ENCODE data around the gene GLRX3.
"Not testable (repeated sequence)": the region's sequence is repeated elsewhere in the genome, so short reads cannot be mapped to it uniquely, and the experiment has no call there.

Gene GLRX3

DNA sequence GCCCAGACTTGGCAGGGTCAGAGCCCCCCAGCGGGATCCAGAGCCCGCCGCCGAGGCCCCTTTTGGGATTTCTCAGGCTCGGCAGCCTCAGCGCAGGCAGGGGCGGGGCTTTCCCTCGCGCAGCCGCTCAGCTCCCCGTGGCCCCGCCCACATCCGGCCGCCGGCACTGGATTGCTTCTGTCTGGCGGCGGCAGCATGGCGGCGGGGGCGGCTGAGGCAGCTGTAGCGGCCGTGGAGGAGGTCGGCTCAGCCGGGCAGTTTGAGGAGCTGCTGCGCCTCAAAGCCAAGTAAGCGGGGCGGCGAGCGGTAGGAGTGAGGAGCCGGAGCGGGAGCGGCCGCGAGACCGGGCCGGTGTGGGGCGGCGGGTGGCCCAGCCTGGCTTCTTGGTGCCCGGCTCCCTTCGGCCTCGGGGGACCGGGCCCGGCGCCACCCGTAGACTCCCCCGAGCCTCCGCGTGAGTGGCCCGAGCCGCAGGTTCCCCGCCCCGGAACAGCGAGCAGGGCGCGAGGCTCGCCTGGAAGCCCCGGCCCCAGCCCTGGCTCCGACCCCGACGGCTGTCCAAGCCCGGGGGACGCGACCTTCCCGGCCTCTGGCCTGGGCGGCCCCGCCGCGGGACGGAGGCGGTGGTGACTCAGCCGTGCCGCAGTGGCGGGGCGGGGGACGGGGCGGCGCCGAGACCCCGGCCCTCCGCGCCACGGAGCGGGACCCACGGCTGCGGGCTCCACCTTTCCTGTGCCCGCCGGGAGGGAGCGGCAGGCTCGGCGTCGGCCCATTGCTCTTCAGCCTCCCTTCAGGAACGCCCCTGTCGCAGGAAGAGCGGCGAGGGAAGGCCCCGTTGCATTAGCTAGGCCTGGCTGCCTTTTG is at the start of gene GLRX3:
TSS of gene GLRX3 (plus strand) at position 166 of the 864 bp plus-strand sequence. CDS start at position 196, 30 bp downstream.
- peak; percentile 83 for DNase-seq (ENCODE audit: low read depth)

DNA sequence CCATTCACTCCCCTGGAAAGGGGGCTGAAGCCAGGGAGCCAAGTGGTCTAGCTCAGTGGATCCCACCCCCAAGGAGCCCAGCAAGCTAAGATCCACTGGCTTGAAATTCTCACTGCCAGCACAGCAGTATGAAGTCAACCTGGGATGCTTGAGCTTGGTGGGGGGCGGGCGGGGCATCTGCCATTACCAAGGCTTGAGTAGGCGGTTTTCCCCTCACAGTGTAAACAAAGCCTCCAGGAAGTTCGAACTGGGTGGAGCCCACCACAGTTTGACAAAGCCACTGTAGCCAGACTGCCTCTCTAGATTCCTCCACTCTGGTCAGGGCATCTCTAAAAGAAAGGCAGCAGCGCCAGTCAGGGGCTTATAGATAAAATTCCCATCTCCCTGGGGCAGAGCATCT is 45.6 kb upstream of the GLRX3 start:
- DNase-seq (ENCODE audit: low read depth) = not testable (repeated sequence)

DNA sequence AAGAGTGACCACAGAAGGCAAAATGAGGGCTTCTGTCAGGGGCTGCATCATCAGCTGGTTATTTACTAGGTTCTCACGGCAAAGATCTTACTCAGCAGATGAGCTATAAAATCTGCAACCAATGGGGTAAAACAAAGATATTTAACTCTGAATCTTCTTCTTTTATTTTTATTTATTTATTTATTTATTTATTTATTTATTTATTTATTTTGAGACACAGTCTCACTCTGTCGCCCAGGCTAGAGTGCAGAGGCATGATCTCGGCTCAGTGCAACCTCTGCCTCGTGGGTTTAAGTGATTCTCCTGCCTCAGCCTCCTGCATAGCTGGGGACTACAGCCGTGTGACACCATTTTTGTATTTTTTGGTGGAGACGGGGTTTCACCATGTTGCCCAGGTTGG is 36.8 kb upstream of the GLRX3 start:
- DNase-seq (ENCODE audit: low read depth) = no peak

DNA sequence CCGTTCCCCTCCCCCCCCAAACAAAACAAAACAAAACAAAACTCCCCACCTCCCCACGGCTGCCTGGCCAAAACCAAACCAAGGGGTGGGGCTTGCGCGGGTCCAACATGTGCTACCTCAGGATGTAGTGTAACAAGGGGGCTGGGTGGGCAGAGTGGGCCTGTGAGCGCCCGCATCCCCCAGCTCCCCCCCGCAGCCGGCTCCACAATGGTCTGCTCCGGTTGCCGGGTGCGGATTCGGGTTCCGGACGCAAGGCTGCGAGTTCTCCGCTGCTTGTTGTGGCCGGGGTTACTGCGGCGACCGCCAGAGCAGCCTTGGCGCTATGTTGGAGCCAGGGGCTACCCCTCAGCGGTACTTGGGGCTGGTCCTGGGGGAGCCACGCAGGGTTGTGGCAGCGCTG is 30.5 kb upstream of the GLRX3 start:
- no peak for DNase-seq (ENCODE audit: low read depth)

DNA sequence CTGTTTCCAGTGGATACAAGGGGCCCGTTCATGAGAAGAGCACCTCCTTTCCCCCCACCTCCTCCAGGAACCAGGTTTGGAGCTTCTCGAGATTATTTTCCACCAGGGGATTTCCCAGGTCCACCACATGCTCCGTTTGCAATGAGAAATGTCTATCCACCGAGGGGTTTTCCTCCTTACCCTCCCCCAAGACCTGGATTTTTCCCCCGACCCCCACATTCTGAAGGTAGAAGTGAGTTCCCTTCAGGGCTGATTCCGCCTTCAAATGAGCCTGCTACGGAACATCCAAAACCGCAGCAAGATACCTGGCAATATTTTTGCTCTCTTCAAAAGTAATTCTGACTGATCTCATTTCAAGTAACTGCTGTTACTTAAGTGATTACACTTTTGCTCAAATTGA is 28.0 kb upstream of the GLRX3 start:
- not testable (repeated sequence) for DNase-seq (ENCODE audit: low read depth)

DNA sequence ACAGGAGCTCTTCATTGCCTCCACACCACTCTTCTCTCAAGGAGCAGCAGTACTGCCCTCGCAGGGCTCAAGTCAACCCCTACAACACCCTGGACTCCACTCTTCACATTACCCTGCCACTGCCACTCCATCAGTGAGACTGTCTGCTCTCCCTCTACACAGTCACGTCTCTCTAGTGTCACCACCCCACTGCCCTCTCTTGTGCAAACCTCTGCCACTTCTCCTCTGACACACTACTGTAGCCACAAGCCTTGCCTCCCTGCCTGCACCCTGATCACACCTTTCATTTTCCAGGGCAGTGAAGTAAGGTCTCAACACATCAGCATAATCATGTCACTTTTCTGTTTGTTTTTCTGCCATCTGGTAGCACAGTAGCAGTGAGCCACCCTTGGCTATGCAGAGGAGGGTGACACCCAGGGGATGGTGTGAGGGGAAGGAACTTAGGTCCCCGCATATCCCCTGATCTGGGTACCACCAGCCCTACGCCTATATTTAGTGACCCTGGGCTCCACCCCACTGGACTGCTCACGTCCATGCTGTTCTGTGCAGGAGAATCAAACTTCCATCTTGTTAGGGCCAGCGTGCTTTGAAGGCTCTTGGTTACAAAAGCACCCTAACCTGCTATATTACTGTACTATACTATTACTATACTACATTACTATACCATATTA is 27.1 kb upstream of the GLRX3 start:
- DNase-seq (ENCODE audit: low read depth) = no peak

DNA sequence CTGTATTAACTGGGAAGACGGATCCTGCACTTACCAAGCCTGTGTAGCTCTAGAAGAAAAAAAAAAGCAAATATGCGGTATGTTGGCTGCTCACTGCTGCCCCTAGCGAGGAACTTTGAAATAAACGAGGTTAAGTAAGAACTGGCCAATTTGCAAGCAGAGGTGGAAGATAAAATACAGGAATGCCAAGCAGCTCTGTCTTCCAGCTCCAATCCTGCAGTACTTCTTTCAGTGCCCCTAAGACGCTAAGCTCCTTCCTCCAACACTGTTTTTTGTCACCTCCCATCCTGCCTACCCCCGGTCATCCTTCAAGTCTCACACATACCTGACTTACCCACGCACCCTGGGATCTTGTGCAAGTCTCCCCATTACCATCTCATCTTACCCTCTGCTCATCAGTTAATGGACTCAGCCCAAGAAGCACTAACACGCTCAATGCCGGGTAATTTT is 26.4 kb upstream of the GLRX3 start:
- DNase-seq (ENCODE audit: low read depth) = peak; percentile 86

DNA sequence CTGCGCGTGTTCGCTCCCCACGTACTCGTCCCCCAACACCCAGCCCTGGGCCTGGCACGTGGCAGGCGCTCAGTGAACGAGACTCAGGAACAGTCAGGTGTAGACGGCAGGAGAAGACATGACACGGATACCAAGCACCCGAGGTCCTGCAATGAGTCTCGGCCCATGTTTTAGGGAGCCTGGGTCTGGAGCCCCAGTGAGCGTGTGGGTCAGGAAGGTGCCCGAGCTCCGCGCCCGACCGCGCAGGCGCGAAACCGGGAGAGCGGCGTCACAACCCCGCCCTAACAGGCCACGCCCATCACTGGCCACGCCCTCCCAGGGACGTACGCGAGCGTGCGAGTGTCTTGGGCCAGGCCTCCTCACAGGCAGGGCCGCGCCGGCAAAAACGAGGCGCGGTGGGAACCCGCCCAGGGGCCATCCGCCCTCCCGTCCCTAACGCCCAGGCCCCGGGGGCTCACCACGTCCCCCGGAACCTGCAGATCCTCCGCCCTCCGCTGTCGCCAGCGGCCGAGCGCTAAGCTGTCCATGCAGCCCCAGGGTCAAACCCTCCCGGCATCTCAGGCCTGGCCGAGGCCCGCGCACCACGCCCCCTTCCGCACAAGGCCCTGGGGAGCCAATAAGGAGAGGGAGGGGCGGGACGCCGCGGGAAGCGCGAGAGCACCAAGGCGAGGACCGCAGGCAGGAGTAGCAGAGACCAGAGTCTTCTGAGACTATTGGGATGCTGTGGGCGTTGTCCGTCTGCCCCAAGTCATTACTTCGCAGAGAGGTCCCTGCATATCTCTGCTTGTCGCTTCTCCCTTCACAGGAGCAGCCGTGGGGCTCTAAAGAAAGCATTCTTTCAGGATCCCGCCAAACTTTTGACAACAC is 25.7 kb upstream of the GLRX3 start, which contains the start of gene C10orf143:
TSS of gene C10orf143 (minus strand) at position 585 of the 867 bp plus-strand sequence. CDS start at position 527, 58 bp downstream.
- peak; percentile 98 for DNase-seq (ENCODE audit: low read depth)

DNA sequence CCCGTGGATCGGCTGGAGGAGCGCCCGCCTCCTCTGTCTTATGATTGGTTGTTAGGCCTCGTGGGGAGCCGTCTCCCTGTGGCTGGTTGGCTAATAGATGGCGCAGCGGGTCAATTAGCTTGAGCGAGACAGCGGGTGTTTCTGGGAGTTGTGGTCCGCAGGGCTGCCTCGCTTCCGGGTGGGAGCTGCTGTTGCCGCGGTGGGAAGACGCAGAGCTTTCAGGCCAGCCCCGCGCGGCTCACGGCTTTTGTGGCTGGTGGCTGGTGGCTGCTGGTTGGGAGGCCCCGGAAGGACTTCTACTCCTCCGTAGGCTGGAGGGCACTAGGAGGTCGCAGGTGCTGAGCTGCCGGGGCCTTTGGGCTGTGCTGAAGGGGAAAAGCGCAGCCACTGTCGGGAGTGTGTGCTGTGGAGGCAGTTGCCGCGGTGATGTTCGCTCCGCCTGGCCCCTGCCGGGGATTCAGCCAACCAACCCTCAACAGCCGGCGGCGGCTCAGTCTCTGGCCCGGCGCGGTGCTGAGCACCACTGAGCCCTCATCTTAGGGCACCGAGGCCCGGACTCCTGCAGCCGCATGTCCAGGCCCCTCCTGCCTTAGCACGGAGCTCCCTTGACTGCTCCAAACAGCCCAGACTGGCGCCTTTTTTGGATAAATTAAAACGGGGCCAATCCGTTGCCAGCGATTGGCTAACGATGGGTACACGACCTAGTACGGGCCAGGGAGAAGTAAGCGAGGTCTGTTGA is 24.9 kb upstream of the GLRX3 start:
- DNase-seq (ENCODE audit: low read depth) = peak; percentile 99

DNA sequence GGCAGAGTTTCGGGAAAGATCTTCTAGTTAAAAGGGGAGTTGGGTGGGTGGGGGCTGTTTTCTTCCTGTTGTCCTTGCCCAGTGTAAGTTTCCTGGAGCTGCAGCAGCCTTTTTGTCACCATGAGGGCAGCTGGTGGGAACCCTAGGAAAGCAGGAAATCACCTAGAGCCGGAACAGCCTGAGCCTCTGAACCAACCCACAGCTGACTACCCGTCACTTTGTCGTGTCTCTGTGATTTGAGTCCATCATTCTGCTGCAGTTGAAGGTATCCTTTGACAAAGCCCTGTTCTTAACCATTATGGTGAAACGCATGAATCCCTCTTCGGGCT is 24.4 kb upstream of the GLRX3 start:
- DNase-seq (ENCODE audit: low read depth) = no peak

DNA sequence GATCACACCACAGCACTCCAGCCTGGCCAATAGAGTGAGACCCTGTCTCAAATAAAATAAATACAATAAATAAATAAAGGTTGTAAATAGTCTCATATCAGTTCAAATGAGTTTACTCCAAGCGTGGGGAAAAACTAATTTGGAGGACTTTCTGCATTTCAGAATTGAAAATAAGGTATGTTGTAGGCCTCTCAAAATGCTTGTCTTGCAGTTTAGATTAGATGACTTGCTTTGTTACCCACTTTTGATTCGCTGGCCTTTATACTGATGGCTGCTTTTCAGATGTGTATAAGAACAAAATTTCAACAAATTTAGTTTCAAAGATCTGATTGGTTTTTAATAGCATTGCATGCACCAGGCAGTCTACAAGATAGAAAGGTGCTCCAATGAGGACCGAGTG is 23.4 kb upstream of the GLRX3 start:
- no peak for DNase-seq (ENCODE audit: low read depth)

DNA sequence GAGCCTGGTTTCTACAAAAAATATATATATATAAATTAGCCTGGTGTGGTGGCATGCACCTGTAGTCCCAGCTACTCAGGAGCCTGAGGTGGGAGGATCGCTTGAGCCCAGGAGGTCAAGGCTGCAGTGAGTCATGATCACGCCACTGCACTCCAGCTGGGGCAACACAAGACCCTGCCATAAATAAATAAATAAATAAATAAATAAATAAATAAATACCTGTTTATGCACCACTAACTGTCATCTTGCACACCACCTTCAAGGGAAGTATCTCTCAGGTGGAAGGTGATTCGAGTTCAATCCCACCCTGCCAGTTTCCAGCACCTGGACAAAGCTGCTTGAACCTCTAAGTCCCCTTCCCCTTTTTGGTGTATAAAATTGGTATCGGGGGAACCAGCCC is 19.2 kb upstream of the GLRX3 start:
- DNase-seq (ENCODE audit: low read depth) = not testable (repeated sequence)

DNA sequence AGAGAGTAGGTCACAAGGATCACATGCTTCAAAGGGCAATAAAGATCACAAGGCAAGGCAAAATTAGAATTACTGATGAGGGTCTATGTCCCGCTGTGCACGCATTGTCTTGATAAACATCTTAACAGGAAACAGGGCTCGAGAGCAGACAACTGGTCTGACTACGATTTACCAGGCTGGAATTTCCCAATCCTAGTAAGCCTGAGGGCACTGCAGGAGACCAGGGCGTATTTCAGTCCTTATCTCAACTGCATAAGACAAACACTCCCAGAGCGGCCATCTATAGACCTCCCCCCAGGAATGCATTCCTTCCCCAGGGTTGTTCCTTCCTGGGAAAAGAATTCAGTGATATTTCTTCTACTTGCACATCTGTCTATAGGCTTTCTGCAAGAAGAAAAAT is 18.7 kb upstream of the GLRX3 start:
- DNase-seq (ENCODE audit: low read depth) = not testable (repeated sequence)

DNA sequence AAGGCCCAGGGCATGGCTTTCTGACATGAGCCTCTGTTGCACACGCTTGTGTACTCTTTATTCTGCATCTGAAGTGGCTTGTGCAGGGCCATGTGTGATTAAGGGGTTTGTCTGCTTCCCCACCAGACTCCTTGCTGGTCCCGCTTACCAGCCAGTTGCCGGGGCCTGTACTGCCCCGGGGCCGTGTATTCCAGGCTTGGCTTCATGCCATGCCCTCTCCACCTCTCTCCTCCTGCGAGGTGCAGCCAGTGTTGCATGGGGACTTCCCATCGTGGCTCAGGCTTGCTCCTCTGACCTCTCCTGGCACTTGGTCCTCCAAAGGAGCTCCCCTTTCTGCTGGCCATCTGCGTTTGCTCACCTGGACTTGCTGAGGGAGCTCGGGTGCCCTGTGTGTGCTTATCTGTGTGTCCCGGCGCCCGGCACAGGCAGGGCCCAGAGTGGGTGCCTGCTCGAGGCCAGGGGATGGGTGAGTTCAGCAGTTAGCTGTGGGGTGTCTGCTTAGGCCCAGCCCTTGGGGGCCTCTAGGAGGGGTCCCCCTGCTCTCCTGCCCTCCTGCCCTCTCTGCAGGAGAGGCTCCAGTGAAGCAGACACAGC is 14.6 kb upstream of the GLRX3 start:
- no peak for DNase-seq (ENCODE audit: low read depth)

DNA sequence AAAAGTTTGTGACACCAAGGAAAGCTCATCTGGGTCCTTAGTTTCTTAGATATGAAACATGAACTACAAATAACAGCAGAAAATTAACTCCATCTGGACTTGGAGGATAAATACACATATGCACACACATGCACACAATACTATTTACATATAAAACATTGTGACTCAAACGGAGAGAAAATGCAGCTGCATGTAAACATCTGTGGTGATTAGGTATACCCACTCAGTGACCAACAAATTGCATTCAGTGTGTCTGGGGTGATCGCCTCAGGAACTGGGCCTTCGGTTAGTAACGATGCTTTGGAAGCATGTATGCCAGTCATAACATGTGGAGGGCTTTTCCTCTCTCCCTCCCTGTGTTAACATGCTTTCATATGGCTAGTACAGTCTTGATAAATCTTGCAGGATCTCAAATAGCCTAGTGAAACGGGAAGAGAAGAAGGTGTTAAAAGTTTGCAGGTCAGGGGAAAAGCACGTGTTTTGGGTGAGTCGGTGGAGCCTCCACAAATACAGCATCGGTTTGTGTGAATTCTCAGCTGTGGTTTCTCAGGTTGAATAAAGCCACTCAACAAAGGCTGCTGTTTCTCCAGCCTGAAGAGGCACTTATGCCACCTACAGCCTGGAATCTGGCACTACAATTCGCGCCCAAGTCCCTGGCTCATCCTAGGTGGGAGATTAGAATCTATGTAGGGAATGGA is 8.7 kb upstream of the GLRX3 start:
- DNase-seq (ENCODE audit: low read depth) = peak; percentile 74

DNA sequence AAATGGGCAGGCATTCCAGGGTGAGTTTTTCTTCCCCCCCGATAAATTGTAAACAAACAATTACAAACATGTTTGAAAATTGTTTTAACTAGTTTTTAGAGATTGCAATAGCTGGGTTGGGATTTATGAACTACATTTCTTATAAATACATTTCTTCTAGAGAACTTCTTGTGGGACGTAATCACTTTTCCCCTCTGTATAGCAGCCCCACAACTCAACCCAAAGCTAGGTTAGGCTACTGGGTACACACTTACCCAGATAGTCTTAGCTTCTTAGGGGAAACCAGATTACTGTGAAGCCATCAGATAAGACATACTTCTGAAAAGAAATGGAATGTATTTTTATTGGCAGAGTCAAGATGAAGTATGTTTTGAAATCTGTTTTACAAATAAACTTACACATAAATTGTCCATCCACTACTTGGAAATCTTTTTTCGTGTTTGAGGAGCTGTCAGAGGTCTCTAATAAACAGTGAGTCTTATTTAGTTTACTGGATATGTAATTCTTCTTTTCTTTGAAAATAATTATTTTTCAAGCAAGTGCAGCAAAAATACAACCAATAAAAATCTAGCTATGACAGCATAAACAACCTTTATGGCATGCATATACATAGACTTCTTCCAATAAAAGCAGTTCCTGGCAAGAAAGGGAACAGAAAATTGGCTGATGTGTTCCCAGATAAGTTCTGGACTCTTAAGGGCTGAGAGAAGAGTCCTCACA is 8.0 kb upstream of the GLRX3 start:
- peak; percentile 51 for DNase-seq (ENCODE audit: low read depth)

DNA sequence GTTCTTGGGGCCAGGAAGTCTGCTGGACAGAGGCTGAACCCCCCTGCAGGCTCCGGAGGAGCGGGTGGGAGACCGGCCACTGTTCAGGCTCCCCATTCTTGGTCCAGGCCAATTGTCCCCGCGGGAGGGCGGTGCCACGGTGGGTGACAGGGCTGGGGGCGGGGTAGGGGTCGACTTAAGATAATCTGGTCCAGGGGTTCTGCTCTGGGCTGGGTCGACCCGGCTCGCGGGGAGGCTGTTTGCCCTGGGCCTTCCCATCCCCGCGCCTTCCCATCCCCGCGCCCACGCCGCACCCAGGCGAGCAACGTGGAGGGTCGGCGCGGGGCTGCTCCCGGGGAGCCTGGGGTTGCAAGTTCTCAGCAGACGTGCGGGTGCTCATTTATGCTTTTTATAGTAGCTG is 7.3 kb upstream of the GLRX3 start:
- no peak for DNase-seq (ENCODE audit: low read depth)

DNA sequence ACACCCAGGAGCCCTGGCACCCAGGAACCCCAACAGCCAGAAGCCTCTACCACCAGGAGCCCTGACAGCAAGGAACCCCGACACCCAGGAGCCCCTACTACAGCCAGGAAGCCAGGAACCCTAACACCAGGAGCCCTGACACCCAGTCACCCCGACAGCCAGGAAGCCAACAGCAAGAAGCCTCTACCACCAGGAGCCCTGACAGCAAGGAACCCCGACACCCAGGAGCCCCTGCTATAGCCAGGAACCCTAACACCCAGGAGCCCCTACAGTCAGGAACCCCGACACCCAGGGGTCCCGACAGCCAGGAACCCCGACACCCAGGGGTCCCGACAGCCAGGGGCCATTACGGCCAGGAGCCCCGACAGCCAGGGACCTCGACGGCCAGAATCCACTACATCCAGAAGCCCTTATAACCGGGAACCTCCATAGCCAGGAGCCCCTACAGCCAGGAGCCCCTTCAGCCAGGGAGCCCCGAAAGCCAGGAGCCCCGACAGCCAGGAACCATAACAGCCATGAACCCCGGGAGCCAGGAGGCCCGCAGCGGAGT is 440 bp upstream of the GLRX3 start:
- no peak for DNase-seq (ENCODE audit: low read depth)

DNA sequence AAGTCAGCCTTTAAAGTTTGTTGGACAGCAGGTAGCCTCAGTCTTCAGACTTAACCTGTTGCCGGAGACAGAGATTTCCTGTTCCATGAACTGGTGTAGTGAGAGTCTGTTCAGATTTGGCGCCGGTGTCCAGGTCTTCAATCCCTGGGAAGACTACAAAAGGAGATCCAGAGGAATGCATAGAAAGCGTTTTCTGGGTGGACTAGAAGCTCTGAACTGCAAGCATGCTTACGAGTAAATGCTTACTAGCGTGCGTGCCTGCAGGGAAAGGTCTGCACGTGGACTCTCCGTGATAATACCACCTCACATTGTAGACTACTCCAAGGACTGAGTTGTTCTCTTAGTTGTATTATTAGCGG is 878 bp downstream of the GLRX3 start:
- DNase-seq (ENCODE audit: low read depth) = peak; percentile 43
